ENCODE measurements around the gene XKR8.
A peak's percentile ranks its signal among the peaks of the same experiment; 100 is the strongest.

XKR8 gene

GRCh38 chr1:27959792-27960603, at the start of gene XKR8:
XKR8 (plus strand) TSS chr1:27959973; CDS start chr1:27960070, 97 bp downstream.
- peak; percentile 91 for DNase-seq

GRCh38 chr1:27912429-27912828, 47.3 kb upstream of the XKR8 start:
- DNase-seq: no peak

GRCh38 chr1:27915082-27915575, 44.6 kb upstream of the XKR8 start:
- no peak for DNase-seq

- no peak for DNase-seq
Observed at GRCh38 chr1:27922272-27922671, 37.5 kb upstream of the XKR8 start.

GRCh38 chr1:27928216-27928954, 31.4 kb upstream of the XKR8 start:
- DNase-seq: no peak

- DNase-seq: no peak
Observed at GRCh38 chr1:27931184-27931583, 28.6 kb upstream of the XKR8 start.

GRCh38 chr1:27931759-27932158, 28.0 kb upstream of the XKR8 start:
- no peak for DNase-seq

GRCh38 chr1:27934818-27935549, 24.8 kb upstream of the XKR8 start, which contains the start of gene SMPDL3B:
SMPDL3B (plus strand) TSS chr1:27935000; CDS start chr1:27935184, 184 bp downstream.
- peak; percentile 8 for DNase-seq

- no peak for DNase-seq
Observed at GRCh38 chr1:27935721-27936120, 24.1 kb upstream of the XKR8 start.

- DNase-seq: no peak
Observed at GRCh38 chr1:27936370-27936769, 23.4 kb upstream of the XKR8 start.

GRCh38 chr1:27937524-27937836, 22.3 kb upstream of the XKR8 start:
- no peak for DNase-seq

GRCh38 chr1:27938488-27938887, 21.3 kb upstream of the XKR8 start:
- no peak for DNase-seq

GRCh38 chr1:27940297-27940696, 19.5 kb upstream of the XKR8 start:
- peak; percentile 89 for DNase-seq

- no peak for DNase-seq
Observed at GRCh38 chr1:27940870-27941560, 18.8 kb upstream of the XKR8 start.

GRCh38 chr1:27941671-27942540, 17.9 kb upstream of the XKR8 start:
- DNase-seq: no peak

- no peak for DNase-seq
Observed at GRCh38 chr1:27945020-27945419, 14.8 kb upstream of the XKR8 start.

GRCh38 chr1:27949027-27949426, 10.7 kb upstream of the XKR8 start:
- DNase-seq: no peak

GRCh38 chr1:27951396-27951795, 8.4 kb upstream of the XKR8 start:
- DNase-seq: no peak

GRCh38 chr1:27952147-27952546, 7.6 kb upstream of the XKR8 start:
- no peak for DNase-seq

- no peak for DNase-seq
Observed at GRCh38 chr1:27954186-27954585, 5.6 kb upstream of the XKR8 start.

GRCh38 chr1:27955076-27955475, 4.7 kb upstream of the XKR8 start:
- DNase-seq: no peak

GRCh38 chr1:27956761-27957160, 3.0 kb upstream of the XKR8 start:
- no peak for DNase-seq

Measured in CD4-positive, alpha-beta T cell treated with Interleukin-17A for 4 hours (primary cell).